Neural cell (in vitro differentiated cells): ENCODE results near the gene KLHL42. TPM values are rescaled to one million over a fixed set of nuclear protein-coding genes. Genes with fewer than 3 reads are reported as not detected.

ENCODE experiments used
- polyA plus RNA-seq: library from polyadenylated mRNA; depleted of rRNA; stranded (reverse); fragments of >200 nt; gene quantifications from 2 replicates; pipeline ENCODE4 v1.2.3, GENCODE V29; 2014
- small RNA-seq, 3 experiments: library from RNA; depleted of rRNA; stranded (forward); fragments of <200 nt; gene quantifications; one replicate each; pipeline ENCODE3, GENCODE V24; 2012

Gene KLHL42
- polyA plus RNA-seq, 1 donor from 2014 or later = 52.2 TPM

Small RNA genes within 50 kb of the gene (small RNA-seq; reads per million reads assigned to genes)
- gene RF00019 (0 to 1.2 (median 0) reads per million in 3 experiments), gene RF02271 (0 reads per million in 3 experiments)

Other genes with a start within 250 kb of the KLHL42 start
- gene REP15, start 83.8 kb upstream of the KLHL42 start, polyA plus RNA-seq = 0.88 TPM in 1 of 2 replicates, not detected in the other
- gene MRPS35, start 69.4 kb upstream of the KLHL42 start, polyA plus RNA-seq = 105 and 106 TPM in 2 replicates
- 0.43 and 0.54 TPM in 2 replicates for gene MANSC4, start within 50 bp of the KLHL42 start, polyA plus RNA-seq
- 0.22 and 1.4 TPM in 2 replicates for gene PTHLH, start 192.5 kb downstream of the KLHL42 start, polyA plus RNA-seq